Hematopoietic multipotent progenitor cell treated with erythropoietin and hydrocortisone succinate and interleukin-3 and kit ligand, for 8 days (in vitro differentiated cells): ENCODE measurements around the gene RBBP9.
A peak's percentile ranks its signal among the peaks of the same experiment; 100 is the strongest.
"Not testable (repeated sequence)": the region's sequence is repeated elsewhere in the genome, so short reads cannot be mapped to it uniquely, and the experiment has no call there.

Source experiments
- DNase-seq: peaks from one replicate; pipeline ENCODE4 v3.0.0-alpha.2; 2015

Gene RBBP9

GRCh38 chr20:18501672-18502071, 4.6 kb upstream of the RBBP9 start:
- not testable (repeated sequence) for DNase-seq

GRCh38 chr20:18497603-18498002, 578 bp upstream of the RBBP9 start:
- no peak for DNase-seq

- no peak for DNase-seq
These were observed 983 bp downstream of the RBBP9 start for GRCh38 chr20:18496042-18496441.

- DNase-seq = no peak
These were observed 8.7 kb downstream of the RBBP9 start for GRCh38 chr20:18488301-18488700.

GRCh38 chr20:18481596-18481995, 15.4 kb downstream of the RBBP9 start:
- no peak for DNase-seq

GRCh38 chr20:18477821-18478220, 19.2 kb downstream of the RBBP9 start:
- no peak for DNase-seq

- no peak for DNase-seq
These were observed 19.8 kb downstream of the RBBP9 start for GRCh38 chr20:18477218-18477617.

- peak; percentile 96 for DNase-seq
These were observed 29.9 kb downstream of the RBBP9 start, which contains the start of the genes DZANK1 and POLR3F for GRCh38 chr20:18466894-18467730. Gene DZANK1, minus strand, starts transcription at chr20:18467030. Its CDS starts 1,672 bp downstream, at chr20:18465358. Gene POLR3F, plus strand, starts transcription at chr20:18467390. Its CDS starts 117 bp downstream, at chr20:18467507.

GRCh38 chr20:18466574-18466893, 30.5 kb downstream of the RBBP9 start:
- no peak for DNase-seq

GRCh38 chr20:18465536-18466200, 31.4 kb downstream of the RBBP9 start:
- DNase-seq = no peak

- no peak for DNase-seq
These were observed 40.4 kb downstream of the RBBP9 start for GRCh38 chr20:18456600-18456999.

GRCh38 chr20:18443886-18444285, 53.1 kb downstream of the RBBP9 start:
- no peak for DNase-seq

- DNase-seq = no peak
These were observed 56.6 kb downstream of the RBBP9 start for GRCh38 chr20:18440403-18440802.

GRCh38 chr20:18436847-18437246, 60.2 kb downstream of the RBBP9 start:
- no peak for DNase-seq
